ENCODE results near the gene ZNF618.

ZNF618 gene

GRCh38 chr9:113963696-113964494 lies 87.8 kb downstream of the ZNF618 start:
- no peak for DNase-seq

GRCh38 chr9:113964495-113965170 lies 88.5 kb downstream of the ZNF618 start:
- DNase-seq, result no peak

GRCh38 chr9:113966394-113966793 lies 90.3 kb downstream of the ZNF618 start:
- no peak for DNase-seq

GRCh38 chr9:113967380-113967779 lies 91.3 kb downstream of the ZNF618 start:
- no peak for DNase-seq

- DNase-seq, result no peak
Observed at GRCh38 chr9:113969343-113969742, 93.2 kb downstream of the ZNF618 start.

- no peak for DNase-seq
Observed at GRCh38 chr9:113973226-113973625, 97.1 kb downstream of the ZNF618 start.

GRCh38 chr9:113973963-113974413 lies 97.9 kb downstream of the ZNF618 start:
- no peak for DNase-seq

GRCh38 chr9:113976915-113977314 lies 100.8 kb downstream of the ZNF618 start:
- no peak for DNase-seq

- no peak for DNase-seq
Observed at GRCh38 chr9:113978725-113979342, 102.7 kb downstream of the ZNF618 start.

GRCh38 chr9:113979343-113980127 lies 103.4 kb downstream of the ZNF618 start:
- no peak for DNase-seq

GRCh38 chr9:113984639-113985380 lies 108.7 kb downstream of the ZNF618 start:
- no peak for DNase-seq

GRCh38 chr9:113985968-113986585 lies 110.0 kb downstream of the ZNF618 start:
- DNase-seq, result no peak

- DNase-seq, result no peak
Observed at GRCh38 chr9:113986931-113987330, 110.8 kb downstream of the ZNF618 start.

- DNase-seq, result no peak
Observed at GRCh38 chr9:113987526-113987925, 111.4 kb downstream of the ZNF618 start.

- no peak for DNase-seq
Observed at GRCh38 chr9:113988385-113989016, 112.4 kb downstream of the ZNF618 start.

- no peak for DNase-seq
Observed at GRCh38 chr9:113989017-113989713, 113.1 kb downstream of the ZNF618 start.

GRCh38 chr9:113989714-113990569 lies 113.8 kb downstream of the ZNF618 start:
- no peak for DNase-seq

GRCh38 chr9:113990570-113990907 lies 114.4 kb downstream of the ZNF618 start:
- no peak for DNase-seq

GRCh38 chr9:113990975-113991471 lies 114.9 kb downstream of the ZNF618 start:
- DNase-seq, result no peak

- no peak for DNase-seq
Observed at GRCh38 chr9:113991714-113992113, 115.6 kb downstream of the ZNF618 start.

All from DMS153 (cell line).